HEK293 (cell line): Measurements from ENCODE around the gene SLC28A1.
A peak's percentile ranks its signal among the peaks of the same experiment; 100 is the strongest.

Source experiments
- CTCF ChIA-PET: fragments of 350-600 bp; formaldehyde crosslinking; extraction: SDS; loops from one replicate; lab custom pipeline; 2021; ENCODE audit warnings: antibody characterized with exemption; lab: Yijun Ruan, JAX
- POLR2A ChIA-PET: fragments of 300-600 bp; formaldehyde crosslinking; extraction: SDS; loops from one replicate; lab custom pipeline; 2020; ENCODE audit warnings: antibody characterized with exemption, inconsistent platforms; lab: Yijun Ruan, JAX
- H3K27ac ChIP-seq: fragments of 200-500 bp; sonication (Bioruptor generic); 2 replicates; pipeline ENCODE4 v1.5.1; 2014; ENCODE audit warnings: low read depth, low read length, control low read depth, inconsistent platforms; ENCODE audit errors: extremely low read depth
- H3K36me3 ChIP-seq, 2 experiments: fragments of 200-500 bp in 1 of 2; sonication (Bioruptor generic) in 1 of 2; 1 replicate in 1 of 2; 2 replicates in 1 of 2; pipeline ENCODE4 v1.5.1; 2014 to 2017; ENCODE audit warnings: inconsistent platforms in 2 of 2, low read length in 2 of 2; ENCODE audit not compliant: control insufficient read depth in 2 of 2, insufficient read depth in 1 of 2
- H3K4me1 ChIP-seq: fragments of 200-500 bp; sonication (Bioruptor generic); 2 replicates; pipeline ENCODE4 v1.5.1; 2014; ENCODE audit warnings: mild to moderate bottlenecking, low read length, inconsistent platforms; ENCODE audit not compliant: control insufficient read depth, insufficient read depth
- H3K4me3 ChIP-seq: 2 replicates; pipeline ENCODE4 v1.5.1; 2011; ENCODE audit warnings: low read depth, mild to moderate bottlenecking, control low read depth, low read length, moderate library complexity
- H3K9me3 ChIP-seq: fragments of 200-500 bp; sonication (Bioruptor generic); 2 replicates; pipeline ENCODE4 v1.5.1; 2014; ENCODE audit warnings: low read depth, low read length, inconsistent platforms; ENCODE audit not compliant: control insufficient read depth, insufficient read depth
- BCL11B ChIP-seq: fragments of 450-650 bp; formaldehyde crosslinking; IDR thresholded peaks from 2 replicates; pipeline ENCODE4 v1.5.1; 2016; ENCODE audit warnings: low read depth, missing biosample characterization, missing genetic modification characterization
- IKZF3 ChIP-seq: fragments of 450-650 bp; IDR thresholded peaks from 2 replicates; pipeline ENCODE4 v1.5.0; 2018; ENCODE audit warnings: missing biosample characterization, mild to moderate bottlenecking, missing genetic modification characterization, moderate library complexity
- OVOL3 ChIP-seq: fragments of 450-650 bp; formaldehyde crosslinking; IDR thresholded peaks from 2 replicates; pipeline ENCODE4 v1.5.1; 2016; ENCODE audit warnings: missing biosample characterization, missing genetic modification characterization
- YY1 ChIP-seq: fragments of 450-650 bp; formaldehyde crosslinking; IDR thresholded peaks from 2 replicates; pipeline ENCODE4 v1.5.1; 2018; ENCODE audit warnings: missing biosample characterization, missing genetic modification characterization
- ZBTB48 ChIP-seq: fragments of 450-650 bp; formaldehyde crosslinking; IDR thresholded peaks from 2 replicates; pipeline ENCODE4 v1.5.1; 2016; ENCODE audit warnings: missing biosample characterization, missing genetic modification characterization
- ZFP37 ChIP-seq: fragments of 450-650 bp; formaldehyde crosslinking; IDR thresholded peaks from 2 replicates; pipeline ENCODE4 v1.5.1; 2016; ENCODE audit warnings: missing biosample characterization, missing genetic modification characterization
- ZNF155 ChIP-seq: fragments of 450-650 bp; formaldehyde crosslinking; IDR thresholded peaks from 2 replicates; pipeline ENCODE4 v1.5.1; 2016; ENCODE audit warnings: missing biosample characterization, missing genetic modification characterization
- ZNF239 ChIP-seq: fragments of 450-650 bp; formaldehyde crosslinking; IDR thresholded peaks from 2 replicates; pipeline ENCODE4 v1.5.1; 2016; ENCODE audit warnings: missing biosample characterization, missing genetic modification characterization
- ZNF266 ChIP-seq: fragments of 450-650 bp; formaldehyde crosslinking; IDR thresholded peaks from 2 replicates; pipeline ENCODE4 v1.5.1; 2016; ENCODE audit warnings: missing biosample characterization, missing genetic modification characterization, low read depth
- ZNF366 ChIP-seq: fragments of 450-650 bp; formaldehyde crosslinking; conservative IDR thresholded peaks from 2 replicates; pipeline ENCODE4 v1.5.1; 2016; ENCODE audit warnings: missing biosample characterization, missing genetic modification characterization
- ZNF48 ChIP-seq: fragments of 450-650 bp; formaldehyde crosslinking; IDR thresholded peaks from 2 replicates; pipeline ENCODE4 v1.5.1; 2016; ENCODE audit warnings: missing biosample characterization, missing genetic modification characterization
- ZNF510 ChIP-seq: fragments of 450-650 bp; formaldehyde crosslinking; IDR thresholded peaks from 2 replicates; pipeline ENCODE4 v1.5.1; 2018; ENCODE audit warnings: mild to moderate bottlenecking, missing genetic modification characterization, missing biosample characterization; ENCODE audit not compliant: insufficient replicate concordance
- ZNF555 ChIP-seq: fragments of 450-650 bp; formaldehyde crosslinking; conservative IDR thresholded peaks from 2 replicates; pipeline ENCODE4 v1.5.1; 2017; ENCODE audit warnings: missing biosample characterization, mild to moderate bottlenecking, missing genetic modification characterization, inconsistent platforms
- ZNF600 ChIP-seq: fragments of 450-650 bp; formaldehyde crosslinking; IDR thresholded peaks from 2 replicates; pipeline ENCODE4 v1.5.1; 2016; ENCODE audit warnings: missing biosample characterization, missing genetic modification characterization
- ZNF624 ChIP-seq: fragments of 450-650 bp; formaldehyde crosslinking; IDR thresholded peaks from 2 replicates; pipeline ENCODE4 v1.5.1; 2017; ENCODE audit warnings: missing biosample characterization, missing genetic modification characterization
- ZNF768 ChIP-seq: fragments of 450-650 bp; formaldehyde crosslinking; IDR thresholded peaks from 2 replicates; pipeline ENCODE4 v1.5.1; 2018; ENCODE audit warnings: missing biosample characterization, mild to moderate bottlenecking, missing genetic modification characterization
- TF ChIP-seq, protein P1 (sequence below): fragments of 450-650 bp; formaldehyde crosslinking; IDR thresholded peaks from 2 replicates; pipeline ENCODE4 v1.5.1; 2016; ENCODE audit warnings: missing biosample characterization, missing genetic modification characterization
- TF ChIP-seq, protein P2 (sequence below): sonication (generic); formaldehyde crosslinking; IDR thresholded peaks from 2 replicates; pipeline ENCODE4 v1.8.1; 2022; ENCODE audit warnings: mild to moderate bottlenecking, moderate library complexity, missing genetic modification reagents
- TF ChIP-seq, protein P3 (sequence below): fragments of 450-650 bp; formaldehyde crosslinking; IDR thresholded peaks from 2 replicates; pipeline ENCODE4 v1.5.1; 2016; ENCODE audit warnings: missing biosample characterization, missing genetic modification characterization, low read depth
- TF ChIP-seq, protein P4 (sequence below): fragments of 450-650 bp; formaldehyde crosslinking; IDR thresholded peaks from 2 replicates; pipeline ENCODE4 v1.5.1; 2016; ENCODE audit warnings: missing biosample characterization, missing genetic modification characterization
- TF ChIP-seq, protein P5 (sequence below): fragments of 450-650 bp; formaldehyde crosslinking; IDR thresholded peaks from 2 replicates; pipeline ENCODE4 v1.5.1; 2016; ENCODE audit warnings: missing biosample characterization, missing genetic modification characterization

Gene SLC28A1

DNA sequence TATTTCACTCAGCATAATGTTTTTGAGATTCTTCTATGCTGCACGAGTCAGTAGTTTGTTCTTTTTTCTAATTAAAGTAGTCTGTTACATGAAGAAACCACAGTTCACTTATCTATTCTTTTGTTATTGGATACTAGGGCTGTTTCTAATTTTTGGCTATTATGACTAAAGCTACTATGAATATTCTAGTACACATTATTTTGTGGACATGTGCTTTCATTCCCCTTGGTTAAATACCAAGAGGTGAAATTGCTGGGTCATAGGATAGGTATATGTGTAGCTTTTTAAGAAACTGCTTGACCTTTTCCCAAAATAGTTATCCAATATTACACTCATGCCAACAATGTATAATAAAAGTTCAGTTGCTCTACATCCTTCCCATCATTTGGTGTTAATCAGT, 106.0 kb downstream of the SLC28A1 start (continued):
- TF ChIP-seq OVOL3 (no peak), ZFP37 (tag by site-specific recombination) (no peak)
- TF ChIP-seq, protein P1, sequence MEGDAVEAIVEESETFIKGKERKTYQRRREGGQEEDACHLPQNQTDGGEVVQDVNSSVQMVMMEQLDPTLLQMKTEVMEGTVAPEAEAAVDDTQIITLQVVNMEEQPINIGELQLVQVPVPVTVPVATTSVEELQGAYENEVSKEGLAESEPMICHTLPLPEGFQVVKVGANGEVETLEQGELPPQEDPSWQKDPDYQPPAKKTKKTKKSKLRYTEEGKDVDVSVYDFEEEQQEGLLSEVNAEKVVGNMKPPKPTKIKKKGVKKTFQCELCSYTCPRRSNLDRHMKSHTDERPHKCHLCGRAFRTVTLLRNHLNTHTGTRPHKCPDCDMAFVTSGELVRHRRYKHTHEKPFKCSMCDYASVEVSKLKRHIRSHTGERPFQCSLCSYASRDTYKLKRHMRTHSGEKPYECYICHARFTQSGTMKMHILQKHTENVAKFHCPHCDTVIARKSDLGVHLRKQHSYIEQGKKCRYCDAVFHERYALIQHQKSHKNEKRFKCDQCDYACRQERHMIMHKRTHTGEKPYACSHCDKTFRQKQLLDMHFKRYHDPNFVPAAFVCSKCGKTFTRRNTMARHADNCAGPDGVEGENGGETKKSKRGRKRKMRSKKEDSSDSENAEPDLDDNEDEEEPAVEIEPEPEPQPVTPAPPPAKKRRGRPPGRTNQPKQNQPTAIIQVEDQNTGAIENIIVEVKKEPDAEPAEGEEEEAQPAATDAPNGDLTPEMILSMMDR (tag by site-specific recombination) = no peak
- TF ChIP-seq, all 188 proteins: peak for 0

DNA sequence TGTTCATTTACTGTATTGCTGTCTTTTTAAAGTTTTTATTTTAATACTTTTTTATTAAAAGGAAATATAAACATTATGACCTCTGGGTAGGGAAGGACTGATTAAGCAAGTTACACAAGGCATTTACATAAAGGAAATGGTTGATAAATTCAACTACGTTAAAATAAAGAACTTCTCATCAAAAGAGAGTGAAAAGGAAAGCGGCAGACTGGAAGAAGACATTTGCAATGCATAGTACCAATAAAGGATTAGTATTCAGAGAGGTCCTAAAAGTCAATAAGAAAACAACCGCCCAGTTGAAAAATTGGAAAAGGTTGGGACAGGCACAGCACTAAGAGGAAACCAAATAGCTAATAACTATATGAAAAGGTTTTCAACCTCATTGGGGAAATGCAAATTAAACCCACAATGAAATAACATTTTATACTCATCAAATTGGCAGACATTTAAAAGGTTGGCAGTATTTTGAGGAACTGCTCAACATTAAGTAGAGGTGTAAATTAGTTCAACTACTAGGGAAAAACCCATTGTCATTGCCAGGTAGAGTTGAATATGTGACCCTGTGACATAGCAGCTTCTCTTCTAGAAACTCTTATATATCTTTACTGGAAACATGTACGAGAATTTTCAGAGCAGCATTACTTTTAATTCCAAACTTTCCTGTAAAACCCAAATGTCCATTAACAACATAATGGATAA, 106.7 kb downstream of the SLC28A1 start:
- Histone ChIP-seq H3K4me3 (no peak overlapping the region), H3K4me1 (peaks cover 18% of the 10 kb centered on the region), H3K27ac (no peak overlapping the region), H3K9me3 (no peaks in the 10 kb centered on the region), H3K36me3 (no peaks in the 10 kb centered on the region; a peak in 1 of 3 replicates)
- TF ChIP-seq BCL11B (no peak), ZNF768 (tag by site-specific recombination) (no peak), ZNF266 (no peak), ZNF510 (tag by site-specific recombination) (no peak), ZNF624 (tag by site-specific recombination) (no peak), ZBTB48 (no peak), YY1 (tag by site-specific recombination) (no peak), OVOL3 (no peak), IKZF3 (no peak), ZNF555 (tag by site-specific recombination) (no peak)
- TF ChIP-seq, protein P2, sequence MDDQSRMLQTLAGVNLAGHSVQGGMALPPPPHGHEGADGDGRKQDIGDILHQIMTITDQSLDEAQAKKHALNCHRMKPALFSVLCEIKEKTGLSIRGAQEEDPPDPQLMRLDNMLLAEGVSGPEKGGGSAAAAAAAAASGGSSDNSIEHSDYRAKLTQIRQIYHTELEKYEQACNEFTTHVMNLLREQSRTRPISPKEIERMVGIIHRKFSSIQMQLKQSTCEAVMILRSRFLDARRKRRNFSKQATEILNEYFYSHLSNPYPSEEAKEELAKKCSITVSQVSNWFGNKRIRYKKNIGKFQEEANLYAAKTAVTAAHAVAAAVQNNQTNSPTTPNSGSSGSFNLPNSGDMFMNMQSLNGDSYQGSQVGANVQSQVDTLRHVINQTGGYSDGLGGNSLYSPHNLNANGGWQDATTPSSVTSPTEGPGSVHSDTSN (CRISPR knock-in tag) = no peak
- TF ChIP-seq, protein P3, sequence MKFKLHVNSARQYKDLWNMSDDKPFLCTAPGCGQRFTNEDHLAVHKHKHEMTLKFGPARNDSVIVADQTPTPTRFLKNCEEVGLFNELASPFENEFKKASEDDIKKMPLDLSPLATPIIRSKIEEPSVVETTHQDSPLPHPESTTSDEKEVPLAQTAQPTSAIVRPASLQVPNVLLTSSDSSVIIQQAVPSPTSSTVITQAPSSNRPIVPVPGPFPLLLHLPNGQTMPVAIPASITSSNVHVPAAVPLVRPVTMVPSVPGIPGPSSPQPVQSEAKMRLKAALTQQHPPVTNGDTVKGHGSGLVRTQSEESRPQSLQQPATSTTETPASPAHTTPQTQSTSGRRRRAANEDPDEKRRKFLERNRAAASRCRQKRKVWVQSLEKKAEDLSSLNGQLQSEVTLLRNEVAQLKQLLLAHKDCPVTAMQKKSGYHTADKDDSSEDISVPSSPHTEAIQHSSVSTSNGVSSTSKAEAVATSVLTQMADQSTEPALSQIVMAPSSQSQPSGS (tag by site-specific recombination) = no peak
- CTCF ChIA-PET = interaction anchor here (1.0 to 1.8 kb wide), 4 partner anchors 14 to 403 kb away, joined by 3 to 4 read pairs (median 4); no protein-coding TSS in a partner anchor
- POLR2A ChIA-PET = no interaction called here

DNA sequence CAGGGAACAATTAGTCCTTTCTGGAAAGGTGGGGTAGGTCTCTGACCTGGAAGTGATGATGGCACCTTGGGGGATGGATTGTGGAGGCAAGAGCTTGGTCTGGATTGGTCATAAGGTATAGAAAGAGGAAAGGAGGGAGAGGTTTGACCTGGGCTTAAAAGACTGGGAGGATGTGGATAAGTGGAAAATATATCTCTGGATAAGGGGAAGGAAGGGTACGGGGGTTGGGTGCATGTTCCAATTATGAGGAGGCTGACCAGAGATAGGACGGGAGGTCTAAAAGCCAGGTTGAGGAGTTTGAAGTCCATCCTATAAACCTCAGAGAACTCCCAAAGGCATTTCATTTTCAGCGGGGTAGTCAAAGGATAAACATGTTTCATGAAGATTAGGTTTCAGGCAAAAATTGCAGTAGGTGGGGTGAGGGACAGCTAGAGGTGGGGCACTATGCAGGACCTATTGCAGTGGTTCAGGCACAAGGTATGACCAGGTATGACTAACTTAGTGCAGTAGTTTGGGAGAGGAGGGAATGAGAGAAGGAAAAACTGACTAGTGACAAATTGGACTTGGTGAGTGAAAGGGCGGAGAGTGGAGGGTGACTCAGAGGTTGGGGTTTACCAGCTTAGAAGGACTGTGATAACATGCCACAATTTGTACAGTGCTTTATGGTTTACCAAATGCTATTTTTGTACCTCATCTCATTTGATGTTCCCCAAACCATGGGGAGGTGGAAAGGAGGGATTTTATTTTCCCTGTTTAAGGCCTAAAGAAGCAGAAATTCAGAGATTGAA, 107.9 kb downstream of the SLC28A1 start:
- Histone ChIP-seq H3K36me3 (peaks cover 0 to 3% of the 10 kb centered on the region in 2 experiments; a peak in 1 of 3 replicates), H3K4me1 (peaks cover 16% of the 10 kb centered on the region), H3K4me3 (no peak overlapping the region), H3K9me3 (no peaks in the 10 kb centered on the region), H3K27ac (no peak overlapping the region)
- ChIA-PET POLR2A (interaction anchor here (0.6 to 1.5 kb wide), 2 partner anchors 11 to 36 kb away, joined by 4 to 7 read pairs; partner anchors contain the start of gene PDE8A), CTCF (interaction anchor here (1.5 to 1.8 kb wide), 2 partner anchors 13 to 405 kb away, joined by 3 to 4 read pairs; no protein-coding TSS in a partner anchor)
- TF ChIP-seq ZNF239 (tag by site-specific recombination) (no peak), ZNF366 (peak; percentile 66), ZFP37 (tag by site-specific recombination) (no peak), ZNF600 (tag by site-specific recombination) (peak; percentile 94), ZNF48 (tag by site-specific recombination) (no peak), ZNF155 (no peak)
- TF ChIP-seq, protein P4, sequence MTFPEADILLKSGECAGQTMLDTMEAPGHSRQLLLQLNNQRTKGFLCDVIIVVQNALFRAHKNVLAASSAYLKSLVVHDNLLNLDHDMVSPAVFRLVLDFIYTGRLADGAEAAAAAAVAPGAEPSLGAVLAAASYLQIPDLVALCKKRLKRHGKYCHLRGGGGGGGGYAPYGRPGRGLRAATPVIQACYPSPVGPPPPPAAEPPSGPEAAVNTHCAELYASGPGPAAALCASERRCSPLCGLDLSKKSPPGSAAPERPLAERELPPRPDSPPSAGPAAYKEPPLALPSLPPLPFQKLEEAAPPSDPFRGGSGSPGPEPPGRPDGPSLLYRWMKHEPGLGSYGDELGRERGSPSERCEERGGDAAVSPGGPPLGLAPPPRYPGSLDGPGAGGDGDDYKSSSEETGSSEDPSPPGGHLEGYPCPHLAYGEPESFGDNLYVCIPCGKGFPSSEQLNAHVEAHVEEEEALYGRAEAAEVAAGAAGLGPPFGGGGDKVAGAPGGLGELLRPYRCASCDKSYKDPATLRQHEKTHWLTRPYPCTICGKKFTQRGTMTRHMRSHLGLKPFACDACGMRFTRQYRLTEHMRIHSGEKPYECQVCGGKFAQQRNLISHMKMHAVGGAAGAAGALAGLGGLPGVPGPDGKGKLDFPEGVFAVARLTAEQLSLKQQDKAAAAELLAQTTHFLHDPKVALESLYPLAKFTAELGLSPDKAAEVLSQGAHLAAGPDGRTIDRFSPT (tag by site-specific recombination) = peak; percentile 36; the same call in 1 of the 2 replicates
- TF ChIP-seq, protein P5, sequence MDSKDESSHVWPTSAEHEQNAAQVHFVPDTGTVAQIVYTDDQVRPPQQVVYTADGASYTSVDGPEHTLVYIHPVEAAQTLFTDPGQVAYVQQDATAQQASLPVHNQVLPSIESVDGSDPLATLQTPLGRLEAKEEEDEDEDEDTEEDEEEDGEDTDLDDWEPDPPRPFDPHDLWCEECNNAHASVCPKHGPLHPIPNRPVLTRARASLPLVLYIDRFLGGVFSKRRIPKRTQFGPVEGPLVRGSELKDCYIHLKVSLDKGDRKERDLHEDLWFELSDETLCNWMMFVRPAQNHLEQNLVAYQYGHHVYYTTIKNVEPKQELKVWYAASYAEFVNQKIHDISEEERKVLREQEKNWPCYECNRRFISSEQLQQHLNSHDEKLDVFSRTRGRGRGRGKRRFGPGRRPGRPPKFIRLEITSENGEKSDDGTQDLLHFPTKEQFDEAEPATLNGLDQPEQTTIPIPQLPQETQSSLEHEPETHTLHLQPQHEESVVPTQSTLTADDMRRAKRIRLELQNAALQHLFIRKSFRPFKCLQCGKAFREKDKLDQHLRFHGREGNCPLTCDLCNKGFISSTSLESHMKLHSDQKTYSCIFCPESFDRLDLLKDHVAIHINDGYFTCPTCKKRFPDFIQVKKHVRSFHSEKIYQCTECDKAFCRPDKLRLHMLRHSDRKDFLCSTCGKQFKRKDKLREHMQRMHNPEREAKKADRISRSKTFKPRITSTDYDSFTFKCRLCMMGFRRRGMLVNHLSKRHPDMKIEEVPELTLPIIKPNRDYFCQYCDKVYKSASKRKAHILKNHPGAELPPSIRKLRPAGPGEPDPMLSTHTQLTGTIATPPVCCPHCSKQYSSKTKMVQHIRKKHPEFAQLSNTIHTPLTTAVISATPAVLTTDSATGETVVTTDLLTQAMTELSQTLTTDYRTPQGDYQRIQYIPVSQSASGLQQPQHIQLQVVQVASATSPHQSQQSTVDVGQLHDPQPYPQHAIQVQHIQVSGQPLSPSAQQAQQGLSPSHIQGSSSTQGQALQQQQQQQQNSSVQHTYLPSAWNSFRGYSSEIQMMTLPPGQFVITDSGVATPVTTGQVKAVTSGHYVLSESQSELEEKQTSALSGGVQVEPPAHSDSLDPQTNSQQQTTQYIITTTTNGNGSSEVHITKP (tag by site-specific recombination) = peak; percentile 32; the same call in 1 of the 2 replicates
